A673 (cell line): Measurements from ENCODE around the gene TEK.

ENCODE experiments used
- CTCF ChIP-seq: fragments of 300-800, 200-600 bp; sonication (generic); conservative IDR thresholded peaks from 2 replicates; pipeline ENCODE4 v1.5.1; 2017; ENCODE audit warnings: low read depth, mild to moderate bottlenecking, antibody characterized with exemption, low read length, moderate library complexity, mixed read lengths
- EZH2 ChIP-seq: fragments of 200-600 bp; sonication (generic); IDR thresholded peaks from 2 replicates; pipeline ENCODE4 v1.6.1; 2017; ENCODE audit warnings: borderline replicate concordance, low read depth, mild to moderate bottlenecking, mixed read lengths, antibody characterized with exemption, low read length; ENCODE audit not compliant: poor library complexity, severe bottlenecking

- TF ChIP-seq EZH2 (no peak), CTCF (no peak)
These were observed 14.3 kb upstream of the TEK start for GRCh38 chr9:27094640-27095298.
